NCI-H1694 treated with DMSO at 0.1 percent for 48 hours (cell line): ENCODE data around the gene ARHGAP12.

Experiments used
- DNase-seq: peaks from one replicate; lab custom pipeline; 2025; lab: John Stamatoyannopoulos, UW

Gene ARHGAP12

GRCh38 chr10:31947144-31947926 lies 18.7 kb upstream of the ARHGAP12 start:
- peak; percentile 92 for DNase-seq

GRCh38 chr10:31945392-31945791 lies 16.8 kb upstream of the ARHGAP12 start:
- DNase-seq: no peak

DNA sequence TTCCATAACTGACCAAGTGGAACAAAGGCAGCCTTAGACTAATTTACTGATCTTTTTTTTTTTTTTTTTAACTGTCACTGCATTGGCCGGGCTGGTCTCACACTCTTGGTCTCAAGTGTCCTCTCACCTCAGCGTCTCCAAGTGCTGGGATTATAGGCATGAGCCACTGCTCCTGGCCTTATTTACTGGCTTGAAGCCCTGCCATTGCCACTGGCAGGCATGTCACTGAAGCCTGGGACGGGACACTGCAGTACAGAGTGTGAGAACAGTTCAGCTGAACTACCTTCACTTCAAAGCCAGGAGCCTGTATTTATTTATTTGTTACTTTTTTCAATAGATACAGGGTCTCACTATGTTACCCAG lies 15.4 kb upstream of the ARHGAP12 start:
- no peak for DNase-seq

GRCh38 chr10:31942892-31943291 lies 14.3 kb upstream of the ARHGAP12 start:
- no peak for DNase-seq

- no peak for DNase-seq
These were observed 13.8 kb upstream of the ARHGAP12 start for GRCh38 chr10:31942435-31942834.

DNA sequence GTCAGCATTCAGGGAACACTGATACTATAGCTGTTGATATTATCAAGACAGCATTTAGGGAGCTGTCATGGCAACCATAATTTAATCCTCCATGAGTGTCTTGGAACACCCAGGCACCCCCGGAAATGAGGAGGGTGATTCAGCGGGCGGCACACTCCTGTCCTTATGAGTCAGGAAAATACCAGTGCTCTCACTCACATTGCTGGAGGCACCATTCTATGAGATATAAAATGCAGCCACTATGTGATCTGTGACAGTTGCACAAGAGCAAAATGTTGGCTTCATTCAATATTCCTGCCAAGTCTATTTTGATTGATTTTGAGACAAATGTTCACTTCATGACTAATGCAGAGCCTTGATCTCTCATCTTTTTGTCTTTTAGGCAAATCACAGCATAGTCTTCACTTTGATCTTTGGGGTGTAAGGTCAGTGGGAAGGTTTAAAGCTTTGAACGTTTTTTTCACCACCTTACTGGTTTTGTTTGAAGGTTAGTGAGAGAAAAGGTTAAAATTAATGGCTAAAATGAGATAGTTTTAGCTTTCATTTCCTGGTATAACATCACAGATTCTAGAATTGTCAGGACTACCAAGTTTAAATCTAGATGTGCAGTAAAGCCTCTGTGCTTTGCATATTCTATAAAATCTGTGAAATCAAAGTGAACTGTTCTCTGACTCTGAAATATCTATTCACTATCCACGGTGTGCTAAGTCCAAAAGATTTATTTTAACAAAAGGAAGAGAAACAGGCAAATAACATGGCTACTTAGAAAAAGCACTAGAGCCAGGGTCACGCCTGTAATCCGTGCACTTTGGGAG lies 12.4 kb upstream of the ARHGAP12 start:
- DNase-seq: no peak

- no peak for DNase-seq
These were observed 11.4 kb upstream of the ARHGAP12 start for GRCh38 chr10:31939797-31940708.

- DNase-seq: no peak
These were observed 8.7 kb upstream of the ARHGAP12 start for GRCh38 chr10:31937371-31937770.

DNA sequence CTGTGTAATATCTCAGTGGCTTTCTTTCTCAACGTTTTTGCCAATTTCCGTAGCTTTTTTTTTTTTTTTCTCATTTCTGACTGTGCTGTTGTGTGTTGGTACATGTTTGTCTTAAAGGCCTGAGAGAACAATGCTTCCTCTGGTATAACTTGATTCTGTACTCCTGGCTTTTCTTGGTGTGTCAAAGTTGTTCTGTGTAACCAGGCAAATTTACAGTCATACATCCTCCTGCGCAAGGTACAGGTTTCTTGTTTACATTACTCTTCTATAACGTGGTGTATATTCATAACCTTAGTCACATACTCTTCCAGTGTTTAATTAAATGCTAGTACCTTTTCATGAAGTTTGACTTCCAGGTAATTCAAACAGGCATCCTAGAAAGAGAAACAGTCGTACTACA lies 8.3 kb upstream of the ARHGAP12 start:
- DNase-seq: no peak

DNA sequence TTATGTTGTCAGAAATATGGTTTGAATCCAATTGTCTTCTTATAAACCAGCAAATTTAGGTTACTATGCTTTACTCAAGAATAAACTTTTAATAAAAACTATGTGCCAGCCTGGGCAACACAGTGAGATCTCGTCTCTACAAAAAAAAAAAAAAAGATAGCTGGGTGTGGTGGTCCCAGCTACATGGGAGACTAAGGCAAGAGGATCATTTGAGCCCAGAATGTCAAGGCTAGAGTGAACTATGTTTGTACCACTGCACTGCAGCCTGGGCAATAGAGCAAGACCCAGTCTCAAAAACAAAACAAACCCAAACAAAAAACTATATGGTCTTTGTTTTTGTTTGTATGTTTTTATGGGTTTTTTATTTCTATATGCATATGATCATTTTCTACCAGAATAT lies 7.5 kb upstream of the ARHGAP12 start:
- no peak for DNase-seq

GRCh38 chr10:31935678-31936077 lies 7.0 kb upstream of the ARHGAP12 start:
- no peak for DNase-seq

- no peak for DNase-seq
These were observed 4.2 kb upstream of the ARHGAP12 start for GRCh38 chr10:31932838-31933237.

GRCh38 chr10:31930856-31931255 lies 2.2 kb upstream of the ARHGAP12 start:
- no peak for DNase-seq

GRCh38 chr10:31930023-31930751 lies 1.6 kb upstream of the ARHGAP12 start:
- peak; percentile 15 for DNase-seq

- peak; percentile 33 for DNase-seq
These were observed 811 bp upstream of the ARHGAP12 start for GRCh38 chr10:31929261-31930022.

- peak; percentile 22 for DNase-seq
These were observed 615 bp downstream of the ARHGAP12 start for GRCh38 chr10:31927884-31928548.

- no peak for DNase-seq
These were observed 1.1 kb downstream of the ARHGAP12 start for GRCh38 chr10:31927565-31927883.

DNA sequence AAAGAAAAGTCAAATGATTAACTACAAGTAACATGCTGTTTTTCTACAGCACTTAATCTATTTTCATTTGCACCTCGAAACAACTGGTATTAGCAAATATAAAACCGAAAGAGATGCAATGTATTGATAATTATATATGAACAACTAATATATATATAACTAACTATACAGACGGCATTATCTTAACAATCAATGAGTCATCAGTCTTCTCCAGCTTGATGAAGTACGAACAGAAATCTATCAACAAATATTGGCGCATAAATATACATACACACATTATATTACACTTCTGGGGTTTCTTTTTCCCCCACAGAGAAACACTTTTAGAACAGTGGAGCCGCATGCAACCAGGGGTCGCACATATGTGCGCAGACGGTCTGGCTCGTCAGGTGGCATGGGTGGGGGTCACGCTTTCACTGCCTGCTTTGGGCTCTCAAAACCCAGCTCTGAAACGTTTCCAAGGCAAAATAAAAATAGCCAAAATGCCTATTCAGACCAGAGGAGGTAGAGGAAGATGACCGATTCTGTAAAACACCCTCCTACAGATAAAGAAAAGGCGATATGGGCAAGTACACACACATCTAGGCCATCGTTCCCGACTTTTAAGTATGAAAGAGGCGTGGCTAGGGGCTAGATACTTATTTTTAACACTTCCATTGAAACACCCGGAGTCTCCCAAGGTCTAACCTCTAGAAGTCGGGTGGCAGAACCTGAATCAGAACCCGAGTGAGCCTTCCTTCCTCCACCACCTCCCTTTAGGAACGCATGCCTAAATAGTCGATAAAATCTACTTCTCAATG lies 1.7 kb downstream of the ARHGAP12 start:
- DNase-seq: no peak

DNA sequence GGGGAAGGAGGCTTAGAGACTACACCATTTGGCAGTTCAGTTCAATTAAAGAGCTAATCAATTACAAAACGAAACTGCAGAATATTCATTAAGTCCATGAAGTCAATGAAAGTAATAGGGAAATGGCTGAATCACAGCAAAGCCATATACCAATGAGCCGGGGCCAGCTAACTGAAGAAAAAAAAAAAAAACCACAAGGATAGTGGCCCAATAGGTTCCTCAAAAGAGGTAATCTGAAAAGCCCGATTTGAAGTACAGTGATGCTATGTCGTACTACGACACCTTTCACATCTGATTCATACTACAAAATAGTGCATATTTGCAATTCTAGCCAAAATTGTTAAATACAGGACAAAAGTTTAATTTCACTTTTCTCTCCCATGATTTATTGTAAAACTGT lies 2.5 kb downstream of the ARHGAP12 start:
- no peak for DNase-seq

- DNase-seq: no peak
These were observed 3.8 kb downstream of the ARHGAP12 start for GRCh38 chr10:31924833-31925232.
